Activated naive CD4-positive, alpha-beta T cell treated with anti-CD3 and anti-CD28 coated beads, Interleukin-2, amount 50 U/mL, for 72 hours (primary cell): ENCODE measurements around the gene MFN2. TPM values are rescaled to one million over a fixed set of nuclear protein-coding genes. Genes with fewer than 3 reads are reported as not detected.
"Not testable (repeated sequence)": the region's sequence is repeated elsewhere in the genome, so short reads cannot be mapped to it uniquely, and the experiment has no call there.

Source experiments
- ATAC-seq, 2 donors: fragments of 150-1000 bp; cut with Tn5 transposase; 2 replicates each; pipeline ENCODE4 v1.10.0; 2021; ENCODE audit warnings: mild to moderate bottlenecking in 2 of 2, moderate library complexity in 2 of 2
- DNase-seq, 2 donors: peaks; one replicate each; pipeline ENCODE4 v3.0.0; 2021 to 2022; ENCODE audit warnings: low spot score in 2 of 2
- H3K27ac Mint-ChIP-seq, 2 donors: one replicate each; pipeline ENCODE4 v1.8.0; 2022; ENCODE audit warnings: mild to moderate bottlenecking in 2 of 2, mixed read lengths in 2 of 2
- H3K36me3 Mint-ChIP-seq, 2 donors: one replicate each; pipeline ENCODE4 v1.8.0; 2022; ENCODE audit warnings: mixed read lengths in 2 of 2
- H3K9me3 Mint-ChIP-seq, 2 donors: one replicate each; pipeline ENCODE4 v1.8.0; 2022; ENCODE audit warnings: mixed read lengths in 2 of 2
- total RNA-seq, 2 donors: library from RNA; stranded (reverse); gene quantifications; one replicate each; pipeline ENCODE4 v1.2.3, GENCODE V29; 2022

Gene MFN2
- 10 to 100 TPM; 54.9 to 62.3 TPM for total RNA-seq

- peak; percentile 92 to 93 for DNase-seq
- peak; percentile 90 to 94 for ATAC-seq
- no peaks in the 10 kb centered on the region for H3K9me3 Mint-ChIP-seq
- H3K36me3 Mint-ChIP-seq = peaks cover 12 to 19% of the 10 kb centered on the region in 2 donors
- peak within 1 kb of the TSS; percentile 94 to 95 for H3K27ac Mint-ChIP-seq
These were observed at the start of gene MFN2 for GRCh38 chr1:11979851-11980675. MFN2 (plus strand) TSS chr1:11980444; CDS start chr1:11989169, 8,725 bp downstream.

DNA sequence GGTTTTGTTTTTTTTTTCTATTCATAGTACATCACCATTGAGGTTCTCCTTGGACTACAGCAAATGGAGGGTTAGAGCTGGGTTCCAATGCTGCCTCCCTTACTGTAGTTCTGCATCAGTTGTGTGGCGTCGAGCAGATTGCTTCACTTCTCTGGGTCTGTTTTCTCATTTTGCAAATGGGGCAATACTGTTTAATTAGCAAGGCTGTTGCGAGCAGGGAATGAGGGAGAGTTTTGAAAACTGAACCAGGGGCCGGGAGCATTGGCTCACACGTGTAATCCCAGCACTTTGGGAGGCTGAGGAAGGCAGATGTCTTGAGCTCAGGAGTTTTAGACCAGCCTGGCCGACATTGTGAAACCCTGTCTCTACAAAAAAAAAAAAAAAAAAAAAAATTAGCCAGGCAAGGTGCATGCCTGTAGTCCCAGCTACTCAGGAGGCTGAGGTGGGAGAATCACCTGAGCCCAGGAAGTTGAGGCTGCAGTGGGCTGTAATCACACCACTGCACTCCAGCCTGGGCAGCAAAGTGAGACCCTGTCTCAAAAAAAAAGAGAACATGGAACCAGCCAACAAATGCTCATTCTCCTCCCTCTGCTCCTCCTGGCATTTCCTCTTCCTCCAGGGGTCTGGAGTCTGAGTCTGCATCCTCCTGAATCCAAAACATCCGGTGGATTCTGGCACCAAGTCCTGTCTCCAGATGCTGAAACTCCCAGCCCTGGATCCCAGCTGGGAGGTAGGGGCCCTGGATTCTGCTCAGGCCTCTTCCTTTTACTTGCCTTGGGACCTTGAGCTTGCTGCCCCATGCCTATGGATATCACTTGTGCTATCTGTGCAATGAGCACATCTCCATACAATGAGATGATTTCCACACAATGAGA, 49.4 kb upstream of the MFN2 start:
- DNase-seq (no peak), ATAC-seq (no peak)
- Mint-ChIP-seq H3K9me3 (no peaks in the 10 kb centered on the region), H3K36me3 (no peaks in the 10 kb centered on the region), H3K27ac (no peak overlapping the region)

DNA sequence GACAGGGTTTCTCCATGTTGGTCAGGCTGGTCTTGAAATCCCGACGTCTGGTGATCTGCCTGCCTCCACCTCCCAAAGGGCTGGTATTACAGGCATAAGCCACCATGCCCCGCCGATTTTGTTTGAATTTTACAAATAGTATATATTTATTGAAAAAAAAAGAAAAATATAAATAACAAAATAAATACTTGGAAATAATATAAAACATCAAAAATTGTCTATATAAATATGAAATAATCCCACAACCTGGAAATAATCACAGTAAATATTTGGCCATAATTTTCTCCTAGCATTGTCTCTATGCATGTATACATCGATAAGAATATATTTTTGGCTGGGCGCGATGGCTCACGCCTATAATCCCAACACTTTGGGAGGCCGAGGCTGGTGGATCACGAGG, 48.4 kb upstream of the MFN2 start:
- Mint-ChIP-seq H3K36me3 (no peaks in the 10 kb centered on the region), H3K27ac (no peak overlapping the region), H3K9me3 (no peaks in the 10 kb centered on the region)
- ATAC-seq = no peak
- DNase-seq = no peak

DNA sequence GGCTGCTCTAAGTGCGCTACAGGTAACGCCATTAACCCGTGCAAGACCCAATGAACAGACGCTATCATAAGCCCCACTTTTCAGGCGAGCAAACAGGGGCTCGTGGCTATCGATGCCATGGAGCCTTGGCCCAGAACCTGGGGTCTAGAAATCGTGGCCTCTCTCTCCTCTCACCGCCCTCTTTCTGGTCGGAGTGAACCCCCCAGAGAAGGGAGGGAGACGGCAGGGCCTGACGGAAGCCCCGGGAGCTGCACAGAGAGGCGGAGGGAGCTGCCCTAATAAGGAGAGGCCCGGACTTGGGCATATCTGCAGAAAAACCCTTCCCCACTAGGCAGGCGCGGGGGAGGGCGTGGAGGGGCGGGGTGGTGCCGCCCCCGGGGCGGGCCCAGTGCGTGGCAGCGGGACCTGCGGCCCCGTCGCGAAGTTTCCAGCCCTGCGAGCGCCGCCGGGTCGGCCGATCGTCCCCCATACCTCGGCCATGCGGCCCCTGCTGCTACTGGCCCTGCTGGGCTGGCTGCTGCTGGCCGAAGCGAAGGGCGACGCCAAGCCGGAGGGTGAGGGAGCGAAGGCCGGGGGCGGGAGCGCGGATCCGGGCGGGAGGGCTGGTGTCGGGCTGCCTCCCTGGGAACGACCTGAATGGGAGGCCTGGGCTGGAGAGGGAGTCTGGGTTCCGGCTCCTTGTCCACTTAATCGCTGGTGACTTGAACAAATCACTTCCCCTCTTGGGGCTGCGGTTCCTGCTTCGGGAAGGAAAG, 45.8 kb upstream of the MFN2 start, which contains the start of gene PLOD1:
TSS of gene PLOD1 (plus strand) at position 416 of the 755 bp plus-strand sequence. CDS start at position 479, 63 bp downstream.
- H3K27ac Mint-ChIP-seq = peak within 1 kb of the TSS; percentile 29 to 54
- no peaks in the 10 kb centered on the region for H3K36me3 Mint-ChIP-seq
- no peaks in the 10 kb centered on the region for H3K9me3 Mint-ChIP-seq
- peak; percentile 79 to 81 for DNase-seq
- peak; percentile 99 to 100 for ATAC-seq

DNA sequence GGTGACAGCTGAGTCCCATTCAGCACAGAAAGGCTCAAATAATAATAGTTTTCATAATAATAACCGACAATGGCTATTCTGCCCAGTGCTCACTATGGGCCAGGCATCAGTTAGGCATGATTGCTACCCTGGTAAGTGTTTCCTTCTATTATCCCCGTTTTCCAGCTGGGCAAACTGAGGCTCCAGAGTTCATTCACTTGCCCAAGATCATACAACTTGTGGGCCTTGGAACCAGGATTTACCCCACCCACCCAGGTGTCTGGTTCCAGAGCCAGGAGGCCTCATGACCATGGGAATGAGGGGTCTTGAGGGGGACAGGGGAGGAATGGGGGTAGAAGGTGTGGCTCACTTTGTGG, 45.2 kb upstream of the MFN2 start:
- H3K36me3 Mint-ChIP-seq = no peaks in the 10 kb centered on the region
- no peaks in the 10 kb centered on the region for H3K9me3 Mint-ChIP-seq
- no peak for DNase-seq
- ATAC-seq = no peak
- H3K27ac Mint-ChIP-seq = peak overlapping the region; percentile 29 to 54

DNA sequence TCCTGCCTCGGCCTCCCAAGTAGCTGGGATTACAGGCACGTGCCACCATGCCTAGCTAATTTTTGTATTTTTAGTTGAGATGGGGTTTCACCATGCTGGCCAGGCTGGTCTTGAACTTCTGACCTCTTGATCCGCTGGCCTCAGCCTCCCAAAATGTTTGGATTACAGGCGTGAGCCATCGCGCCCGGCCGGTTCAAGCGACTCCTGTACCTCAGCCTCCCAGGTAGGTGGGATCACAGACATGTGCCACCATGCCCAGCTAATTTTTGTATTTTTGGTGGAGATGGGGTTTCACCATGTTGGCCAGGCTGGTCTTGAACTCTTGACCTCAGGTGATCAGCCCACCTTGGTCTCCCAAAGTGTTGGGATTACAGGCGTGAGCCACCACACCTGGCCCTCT, 44.5 kb upstream of the MFN2 start:
- H3K36me3 Mint-ChIP-seq, H3K9me3 Mint-ChIP-seq, H3K27ac Mint-ChIP-seq, DNase-seq, ATAC-seq: not testable (repeated sequence)

DNA sequence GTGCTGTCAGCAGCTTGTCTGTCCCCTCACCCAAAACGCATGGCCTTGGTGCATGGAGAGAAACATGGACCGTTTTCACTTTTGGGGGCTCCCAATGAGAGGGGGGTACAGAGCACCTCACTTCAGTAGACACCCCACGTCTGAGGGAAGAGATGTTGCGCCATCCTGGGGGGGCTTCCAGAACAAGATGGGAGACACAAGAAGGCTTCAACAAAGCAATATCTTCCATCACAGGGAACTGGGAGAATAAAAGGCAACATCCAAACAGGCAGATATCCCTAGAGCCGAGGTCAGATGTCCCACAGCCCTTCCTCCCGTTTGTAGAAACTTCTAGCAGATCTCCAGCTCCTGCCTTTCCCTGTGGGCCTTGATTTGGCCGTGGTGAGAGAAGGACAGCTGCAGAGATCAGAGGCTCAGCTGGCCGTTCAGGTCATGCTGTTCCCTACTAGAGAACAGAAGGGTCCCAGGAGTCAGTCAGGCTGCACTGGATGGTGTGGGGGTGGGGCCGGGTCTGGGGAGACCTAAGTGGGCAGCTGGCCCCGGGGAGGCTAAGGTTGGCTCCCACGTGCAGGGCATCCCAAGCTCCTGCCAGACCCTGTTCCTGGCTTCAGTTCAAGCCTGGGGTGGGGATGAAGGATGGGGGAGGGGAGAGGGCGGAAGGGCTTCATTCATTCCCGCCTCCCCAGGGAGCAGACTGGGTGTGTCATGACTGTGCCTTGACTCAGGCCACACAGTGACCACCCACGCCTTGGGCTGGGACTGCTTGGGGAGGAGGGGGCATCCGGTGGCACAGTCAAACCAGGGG, 41.3 kb upstream of the MFN2 start:
- H3K36me3 Mint-ChIP-seq = no peaks in the 10 kb centered on the region
- H3K27ac Mint-ChIP-seq = no peak overlapping the region
- no peak for DNase-seq
- H3K9me3 Mint-ChIP-seq = no peaks in the 10 kb centered on the region
- no peak for ATAC-seq

DNA sequence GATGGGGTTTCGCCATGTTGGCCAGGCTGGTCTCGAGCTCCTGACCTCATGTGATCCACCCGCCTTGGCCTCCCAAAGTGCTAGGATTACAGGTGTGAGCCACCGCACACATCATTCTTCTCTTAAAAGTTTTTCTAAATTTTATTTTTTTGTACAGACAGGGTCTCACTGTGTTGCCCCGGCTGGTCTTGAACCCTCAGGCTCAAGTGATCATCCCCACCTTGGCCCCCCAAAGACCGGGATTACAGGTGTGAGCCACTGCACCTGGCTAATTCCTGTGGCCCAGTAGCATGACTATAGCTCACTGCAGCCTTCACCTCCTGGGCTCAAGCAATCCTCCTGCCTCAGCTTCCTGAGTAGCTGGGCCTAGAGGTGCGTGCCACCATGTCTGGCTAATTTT, 40.5 kb upstream of the MFN2 start:
- H3K9me3 Mint-ChIP-seq, ATAC-seq, H3K36me3 Mint-ChIP-seq, DNase-seq, H3K27ac Mint-ChIP-seq: not testable (repeated sequence)

DNA sequence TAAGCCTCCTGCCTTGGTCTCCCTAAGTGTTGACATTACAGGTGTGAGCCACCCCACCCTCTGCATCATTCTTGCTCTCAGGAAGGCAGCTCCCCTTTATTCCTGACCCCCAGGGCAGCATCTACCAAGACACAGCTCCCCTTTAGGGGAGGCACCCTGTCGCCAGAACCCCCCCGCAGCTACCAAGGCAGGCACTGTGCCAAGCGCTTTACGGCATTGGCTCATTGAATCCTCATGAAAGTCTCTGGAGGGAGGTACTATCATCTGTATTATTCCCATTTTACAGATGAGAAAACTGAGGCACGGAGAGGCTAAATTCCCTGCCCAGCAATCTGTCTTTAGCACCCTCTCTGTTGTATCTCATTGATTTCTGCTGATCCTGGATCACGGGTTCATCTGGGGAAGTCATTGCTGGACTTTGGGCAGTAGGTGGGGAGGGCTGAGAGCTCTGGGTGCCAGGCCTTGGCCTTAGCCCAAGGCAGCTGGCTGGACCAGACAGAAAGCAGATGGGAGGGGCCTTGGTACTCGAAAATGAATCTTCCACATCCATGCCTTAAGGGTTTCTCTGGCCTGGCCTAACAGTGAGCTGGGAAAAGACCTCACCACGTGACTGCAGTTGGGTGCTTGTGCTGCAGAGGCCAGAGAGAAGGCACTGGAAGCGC, 39.9 kb upstream of the MFN2 start:
- Mint-ChIP-seq H3K36me3 (no peaks in the 10 kb centered on the region), H3K9me3 (no peaks in the 10 kb centered on the region), H3K27ac (no peak overlapping the region)
- DNase-seq (no peak), ATAC-seq (no peak)

GRCh38 chr1:11942280-11942679, 38.0 kb upstream of the MFN2 start:
- ATAC-seq (no peak), DNase-seq (no peak)
- peaks cover 0 to 6% of the 10 kb centered on the region in 2 donors for H3K9me3 Mint-ChIP-seq
- no peak overlapping the region for H3K27ac Mint-ChIP-seq
- H3K36me3 Mint-ChIP-seq = peaks cover 0 to 8% of the 10 kb centered on the region in 2 donors

DNA sequence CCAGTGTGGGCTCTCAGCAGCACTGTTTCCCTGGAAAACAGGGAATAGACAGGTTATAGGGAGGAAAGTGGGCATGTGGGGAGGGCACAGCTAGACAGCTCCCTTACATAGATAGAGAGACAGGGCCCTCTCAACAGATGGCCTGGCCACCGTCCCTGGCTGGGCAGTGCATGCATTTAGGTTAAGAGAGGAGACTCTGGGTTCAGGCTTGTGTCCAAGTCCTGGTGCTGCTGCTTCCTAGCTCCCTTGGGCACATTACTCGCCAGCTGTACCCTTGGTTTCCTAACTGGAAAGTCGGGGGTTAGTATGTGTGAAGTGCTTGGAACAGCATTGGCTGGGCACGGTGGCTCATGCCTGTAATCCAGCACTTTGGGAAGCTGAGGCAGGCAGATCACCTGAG, 36.6 kb upstream of the MFN2 start:
- Mint-ChIP-seq H3K36me3 (peaks cover 0 to 14% of the 10 kb centered on the region in 2 donors), H3K9me3 (peaks cover 0 to 6% of the 10 kb centered on the region in 2 donors), H3K27ac (no peak overlapping the region)
- DNase-seq (no peak), ATAC-seq (no peak)

- H3K36me3 Mint-ChIP-seq = peaks cover 0 to 16% of the 10 kb centered on the region in 2 donors
- ATAC-seq (no peak), DNase-seq (no peak)
- H3K27ac Mint-ChIP-seq = no peak overlapping the region
- peaks cover 0 to 6% of the 10 kb centered on the region in 2 donors for H3K9me3 Mint-ChIP-seq
These were observed 35.8 kb upstream of the MFN2 start for GRCh38 chr1:11944358-11944931.

- DNase-seq (no peak), ATAC-seq (peak in 1 of 2 donors; percentile 79)
- peaks cover 0 to 6% of the 10 kb centered on the region in 2 donors for H3K9me3 Mint-ChIP-seq
- H3K27ac Mint-ChIP-seq = no peak overlapping the region
- peaks cover 0 to 19% of the 10 kb centered on the region in 2 donors for H3K36me3 Mint-ChIP-seq
These were observed 33.6 kb upstream of the MFN2 start for GRCh38 chr1:11946647-11947046.

GRCh38 chr1:11948822-11949458, 31.3 kb upstream of the MFN2 start:
- DNase-seq (no peak), ATAC-seq (peak in 1 of 2 donors; percentile 68)
- Mint-ChIP-seq H3K9me3 (peaks cover 0 to 6% of the 10 kb centered on the region in 2 donors), H3K36me3 (peaks cover 0 to 19% of the 10 kb centered on the region in 2 donors), H3K27ac (no peak overlapping the region)

GRCh38 chr1:11951901-11952300, 28.3 kb upstream of the MFN2 start:
- ATAC-seq (no peak), DNase-seq (no peak)
- H3K9me3 Mint-ChIP-seq = no peaks in the 10 kb centered on the region
- no peak overlapping the region for H3K27ac Mint-ChIP-seq
- H3K36me3 Mint-ChIP-seq = peaks cover 0 to 11% of the 10 kb centered on the region in 2 donors
